Measurements from ENCODE around the gene ANKFY1. TPM values are rescaled to one million over a fixed set of nuclear protein-coding genes. Genes with fewer than 3 reads are reported as not detected.
"Not testable (repeated sequence)": the region's sequence is repeated elsewhere in the genome, so short reads cannot be mapped to it uniquely, and the experiment has no call there.

The ANKFY1 gene
- total RNA-seq, 2 experiments from 2014 or later, result 34.6 to 40.5 TPM

- Mint-ChIP-seq H3K27ac (no peak overlapping the region), H3K36me3 (peaks cover 4% of the 10 kb centered on the region), H3K9me3 (no peaks in the 10 kb centered on the region), H3K4me3 (no peak overlapping the region), H3K4me1 (ENCODE audit: low read depth) (peaks cover 4% of the 10 kb centered on the region), H3K27me3 (no peaks in the 10 kb centered on the region)
- CTCF ChIA-PET, result no interaction called here
- POLR2A ChIA-PET, result no interaction called here
- DNase-seq, result no peak
- intact Hi-C loops (cut with micrococcal nuclease), result no loop called here
Observed at GRCh38 chr17:4276514-4276913, 12.7 kb upstream of the ANKFY1 start.

- Mint-ChIP-seq H3K4me3 (no peak overlapping the region), H3K36me3 (peaks cover 2% of the 10 kb centered on the region), H3K4me1 (ENCODE audit: low read depth) (peaks cover 4% of the 10 kb centered on the region), H3K27me3 (no peaks in the 10 kb centered on the region), H3K27ac (peak overlapping the region; percentile 52), H3K9me3 (no peaks in the 10 kb centered on the region)
- CTCF ChIA-PET, result interaction anchor here (0.6 to 1.2 kb wide), 3 partner anchors 23 to 425 kb away, joined by 3 to 4 read pairs (median 3); no protein-coding TSS in a partner anchor
- no peak for DNase-seq
- POLR2A ChIA-PET, result no interaction called here
- intact Hi-C loops (cut with micrococcal nuclease), result no loop called here
Observed at GRCh38 chr17:4272972-4273368, 9.2 kb upstream of the ANKFY1 start.

GRCh38 chr17:4272213-4272971, 8.6 kb upstream of the ANKFY1 start:
- H3K27me3 Mint-ChIP-seq, result no peaks in the 10 kb centered on the region
- H3K36me3 Mint-ChIP-seq, result peaks cover 2% of the 10 kb centered on the region
- H3K9me3 Mint-ChIP-seq, result no peaks in the 10 kb centered on the region
- no peak overlapping the region for H3K27ac Mint-ChIP-seq
- intact Hi-C loops (cut with micrococcal nuclease), result no loop called here
- H3K4me1 Mint-ChIP-seq (ENCODE audit: low read depth), result peaks cover 4% of the 10 kb centered on the region
- POLR2A ChIA-PET, result no interaction called here
- H3K4me3 Mint-ChIP-seq, result no peak overlapping the region
- CTCF ChIA-PET, result interaction anchor here (0.6 to 1.2 kb wide), 3 partner anchors 22 to 426 kb away, joined by 3 to 4 read pairs (median 3); no protein-coding TSS in a partner anchor
- no peak for DNase-seq

GRCh38 chr17:4270736-4271135, 7.0 kb upstream of the ANKFY1 start:
- Mint-ChIP-seq H3K27ac (no peak overlapping the region), H3K4me1 (ENCODE audit: low read depth) (peaks cover 1% of the 10 kb centered on the region), H3K9me3 (no peaks in the 10 kb centered on the region), H3K36me3 (peaks cover 4% of the 10 kb centered on the region), H3K4me3 (no peak overlapping the region), H3K27me3 (no peaks in the 10 kb centered on the region)
- CTCF ChIA-PET, result no interaction called here
- intact Hi-C loops (cut with micrococcal nuclease), result no loop called here
- no peak for DNase-seq
- POLR2A ChIA-PET, result no interaction called here

- no peak overlapping the region for H3K27ac Mint-ChIP-seq
- peaks cover 4% of the 10 kb centered on the region for H3K36me3 Mint-ChIP-seq
- peaks cover 3% of the 10 kb centered on the region for H3K4me1 Mint-ChIP-seq (ENCODE audit: low read depth)
- POLR2A ChIA-PET, result no interaction called here
- DNase-seq, result no peak
- intact Hi-C loops (cut with micrococcal nuclease), result no loop called here
- H3K27me3 Mint-ChIP-seq, result no peaks in the 10 kb centered on the region
- H3K9me3 Mint-ChIP-seq, result no peaks in the 10 kb centered on the region
- H3K4me3 Mint-ChIP-seq, result no peak overlapping the region
- CTCF ChIA-PET, result no interaction called here
Observed at GRCh38 chr17:4269915-4270314, 6.1 kb upstream of the ANKFY1 start.

GRCh38 chr17:4267402-4267801, 3.6 kb upstream of the ANKFY1 start:
- Mint-ChIP-seq H3K9me3 (no peaks in the 10 kb centered on the region), H3K27ac (no peak overlapping the region), H3K4me1 (ENCODE audit: low read depth) (peaks cover 21% of the 10 kb centered on the region), H3K27me3 (no peaks in the 10 kb centered on the region), H3K4me3 (no peak overlapping the region), H3K36me3 (peaks cover 4% of the 10 kb centered on the region)
- intact Hi-C loops (cut with micrococcal nuclease), result no loop called here
- ChIA-PET POLR2A (no interaction called here), CTCF (interaction anchor here (0.9 to 1.3 kb wide), 2 partner anchors 67 to 146 kb away, joined by 3 to 4 read pairs; no protein-coding TSS in a partner anchor)
- DNase-seq, result no peak

GRCh38 chr17:4266550-4266949, 2.8 kb upstream of the ANKFY1 start:
- H3K9me3 Mint-ChIP-seq, result no peaks in the 10 kb centered on the region
- H3K4me1 Mint-ChIP-seq (ENCODE audit: low read depth), result peaks cover 29% of the 10 kb centered on the region
- no peak for DNase-seq
- H3K27me3 Mint-ChIP-seq, result no peaks in the 10 kb centered on the region
- H3K36me3 Mint-ChIP-seq, result peaks cover 5% of the 10 kb centered on the region
- intact Hi-C loops (cut with micrococcal nuclease), result no loop called here
- H3K27ac Mint-ChIP-seq, result no peak overlapping the region
- no peak overlapping the region for H3K4me3 Mint-ChIP-seq
- ChIA-PET POLR2A (no interaction called here), CTCF (no interaction called here)

GRCh38 chr17:4262703-4263102, 1.1 kb downstream of the ANKFY1 start:
- Mint-ChIP-seq H3K36me3 (peaks cover 19% of the 10 kb centered on the region), H3K27ac (peak overlapping the region; percentile 80), H3K4me1 (ENCODE audit: low read depth) (peaks cover 38% of the 10 kb centered on the region), H3K27me3 (no peaks in the 10 kb centered on the region), H3K4me3 (peak overlapping the region; percentile 89), H3K9me3 (peaks cover 9% of the 10 kb centered on the region)
- no peak for DNase-seq
- POLR2A ChIA-PET, result no interaction called here
- CTCF ChIA-PET, result interaction anchor here (0.8 to 1.4 kb wide), 2 partner anchors 15 to 47 kb away, joined by 3 read pairs; no protein-coding TSS in a partner anchor
- intact Hi-C loops (cut with micrococcal nuclease), result no loop called here

- intact Hi-C loops (cut with micrococcal nuclease), result no loop called here
- H3K9me3 Mint-ChIP-seq, result peaks cover 9% of the 10 kb centered on the region
- H3K27me3 Mint-ChIP-seq, result no peaks in the 10 kb centered on the region
- H3K4me3 Mint-ChIP-seq, result no peak overlapping the region
- H3K36me3 Mint-ChIP-seq, result peaks cover 18% of the 10 kb centered on the region
- ChIA-PET POLR2A (no interaction called here), CTCF (interaction anchor here (3.3 kb wide), 1 partner anchor 13 kb away, joined by 18 read pairs; no protein-coding TSS in a partner anchor)
- no peak for DNase-seq
- no peak overlapping the region for H3K27ac Mint-ChIP-seq
- H3K4me1 Mint-ChIP-seq (ENCODE audit: low read depth), result peaks cover 50% of the 10 kb centered on the region
Observed at GRCh38 chr17:4261452-4261851, 2.3 kb downstream of the ANKFY1 start.

- no peak overlapping the region for H3K4me3 Mint-ChIP-seq
- peaks cover 23% of the 10 kb centered on the region for H3K36me3 Mint-ChIP-seq
- ChIA-PET CTCF (interaction anchor here (0.6 to 3.3 kb wide), 7 partner anchors 10 to 178 kb away, joined by 3 to 18 read pairs (median 3); no protein-coding TSS in a partner anchor), POLR2A (interaction anchor here (1.0 kb wide), 1 partner anchor 28 kb away, joined by 3 read pairs; no protein-coding TSS in a partner anchor)
- peaks cover 9% of the 10 kb centered on the region for H3K9me3 Mint-ChIP-seq
- DNase-seq, result no peak
- intact Hi-C loops (cut with micrococcal nuclease), result no loop called here
- no peaks in the 10 kb centered on the region for H3K27me3 Mint-ChIP-seq
- H3K27ac Mint-ChIP-seq, result no peak overlapping the region
- peaks cover 45% of the 10 kb centered on the region for H3K4me1 Mint-ChIP-seq (ENCODE audit: low read depth)
Observed at GRCh38 chr17:4258867-4259266, 4.9 kb downstream of the ANKFY1 start.

GRCh38 chr17:4256952-4257351, 6.8 kb downstream of the ANKFY1 start:
- ChIA-PET POLR2A (no interaction called here), CTCF (interaction anchor here (0.9 to 1.6 kb wide), 3 partner anchors 8 to 57 kb away, joined by 3 to 6 read pairs (median 4); no protein-coding TSS in a partner anchor)
- Mint-ChIP-seq H3K9me3 (peaks cover 9% of the 10 kb centered on the region), H3K4me1 (ENCODE audit: low read depth) (peaks cover 42% of the 10 kb centered on the region), H3K4me3 (no peak overlapping the region), H3K27me3 (no peaks in the 10 kb centered on the region), H3K27ac (no peak overlapping the region), H3K36me3 (peaks cover 23% of the 10 kb centered on the region)
- intact Hi-C loops (cut with micrococcal nuclease), result no loop called here
- DNase-seq, result no peak

GRCh38 chr17:4255271-4255670, 8.5 kb downstream of the ANKFY1 start:
- intact Hi-C loops (cut with micrococcal nuclease); CTCF ChIA-PET; DNase-seq; H3K4me3 Mint-ChIP-seq; H3K27ac Mint-ChIP-seq; H3K27me3 Mint-ChIP-seq; POLR2A ChIA-PET; H3K9me3 Mint-ChIP-seq: not testable (repeated sequence)
- H3K4me1 Mint-ChIP-seq (ENCODE audit: low read depth), result peaks cover 44% of the 10 kb centered on the region
- peaks cover 19% of the 10 kb centered on the region for H3K36me3 Mint-ChIP-seq

All from activated CD4-positive, alpha-beta memory T cell treated with anti-CD3 and anti-CD28 coated beads for 36 hours (primary cell).